Dedifferentiated amniotic fluid mesenchymal stem cell (primary cell): ENCODE measurements around the gene MAB21L3.
A peak's percentile ranks its signal among the peaks of the same experiment; 100 is the strongest.

Experiments used
- DNase-seq: peaks from one replicate; pipeline ENCODE4 v3.0.0-alpha.2; 2016; ENCODE audit errors: extremely low spot score

The MAB21L3 gene

GRCh38 chr1:116111524-116112021 lies 374 bp downstream of the MAB21L3 start:
- DNase-seq = no peak

- no peak for DNase-seq
Measured at GRCh38 chr1:116112388-116113140, 1.4 kb downstream of the MAB21L3 start.

GRCh38 chr1:116113615-116114014 lies 2.4 kb downstream of the MAB21L3 start:
- DNase-seq = no peak

- peak; percentile 86 for DNase-seq
Measured at GRCh38 chr1:116115476-116116439, 4.6 kb downstream of the MAB21L3 start.

GRCh38 chr1:116118471-116118870 lies 7.3 kb downstream of the MAB21L3 start:
- DNase-seq = no peak

- no peak for DNase-seq
Measured at GRCh38 chr1:116119876-116120275, 8.7 kb downstream of the MAB21L3 start.

GRCh38 chr1:116122955-116123757 lies 12.0 kb downstream of the MAB21L3 start:
- peak; percentile 89 for DNase-seq

- no peak for DNase-seq
Measured at GRCh38 chr1:116123837-116124533, 12.8 kb downstream of the MAB21L3 start.

GRCh38 chr1:116125758-116126157 lies 14.6 kb downstream of the MAB21L3 start:
- no peak for DNase-seq

- no peak for DNase-seq
Measured at GRCh38 chr1:116126281-116126680, 15.1 kb downstream of the MAB21L3 start.

GRCh38 chr1:116127123-116127847 lies 16.1 kb downstream of the MAB21L3 start:
- DNase-seq = no peak

GRCh38 chr1:116127848-116128540 lies 16.8 kb downstream of the MAB21L3 start:
- no peak for DNase-seq

GRCh38 chr1:116128664-116129063 lies 17.5 kb downstream of the MAB21L3 start:
- no peak for DNase-seq

- DNase-seq = no peak
Measured at GRCh38 chr1:116129537-116129936, 18.3 kb downstream of the MAB21L3 start.

GRCh38 chr1:116130356-116130755 lies 19.2 kb downstream of the MAB21L3 start:
- no peak for DNase-seq

GRCh38 chr1:116131170-116131569 lies 20.0 kb downstream of the MAB21L3 start:
- DNase-seq = no peak

- DNase-seq = no peak
Measured at GRCh38 chr1:116131866-116132605, 20.8 kb downstream of the MAB21L3 start.

- DNase-seq = no peak
Measured at GRCh38 chr1:116133696-116134475, 22.7 kb downstream of the MAB21L3 start.

GRCh38 chr1:116134476-116134773 lies 23.2 kb downstream of the MAB21L3 start:
- no peak for DNase-seq
